ENCODE results near the gene GRAMD1B. TPM values are rescaled to one million over a fixed set of nuclear protein-coding genes. Genes with fewer than 3 reads are reported as not detected.

GRAMD1B gene
- total RNA-seq, 4 donors from 2014 or later: 0.30 to 1.5 (median 0.68) TPM

DNA sequence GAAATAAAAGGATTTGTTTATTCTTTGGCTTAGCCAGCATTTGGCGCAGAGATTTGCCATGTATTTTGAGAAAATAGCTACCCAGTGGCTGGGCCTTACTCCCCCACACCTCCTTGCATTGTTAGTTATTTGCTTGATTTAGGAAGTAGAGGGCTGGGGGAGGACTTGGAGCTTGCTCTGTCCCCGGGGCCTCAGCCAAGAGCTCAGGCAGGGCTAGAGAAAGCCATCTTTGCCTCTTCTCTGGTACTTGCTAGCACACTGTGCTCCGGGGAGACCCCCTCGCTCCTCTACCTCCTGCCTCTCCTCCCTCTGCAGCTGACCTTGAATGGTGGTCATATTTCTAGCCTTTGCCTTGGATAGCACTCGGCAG is 131.3 kb downstream of the GRAMD1B start:
- WGBS, 2 donors: 86 to 92% methylated on average over 5 of the region's 5 CpGs
- no peak overlapping the region for H3K4me3 ChIP-seq (ENCODE audit: low read depth, poor library complexity, severe bottlenecking)
- no peak for DNase-seq (ENCODE audit: low spot score in 2 of 2)
- intact Hi-C loops (cut with DNase I; ENCODE audit: low total_unique reads): no loop called here
- TF ChIP-seq, protein P1, sequence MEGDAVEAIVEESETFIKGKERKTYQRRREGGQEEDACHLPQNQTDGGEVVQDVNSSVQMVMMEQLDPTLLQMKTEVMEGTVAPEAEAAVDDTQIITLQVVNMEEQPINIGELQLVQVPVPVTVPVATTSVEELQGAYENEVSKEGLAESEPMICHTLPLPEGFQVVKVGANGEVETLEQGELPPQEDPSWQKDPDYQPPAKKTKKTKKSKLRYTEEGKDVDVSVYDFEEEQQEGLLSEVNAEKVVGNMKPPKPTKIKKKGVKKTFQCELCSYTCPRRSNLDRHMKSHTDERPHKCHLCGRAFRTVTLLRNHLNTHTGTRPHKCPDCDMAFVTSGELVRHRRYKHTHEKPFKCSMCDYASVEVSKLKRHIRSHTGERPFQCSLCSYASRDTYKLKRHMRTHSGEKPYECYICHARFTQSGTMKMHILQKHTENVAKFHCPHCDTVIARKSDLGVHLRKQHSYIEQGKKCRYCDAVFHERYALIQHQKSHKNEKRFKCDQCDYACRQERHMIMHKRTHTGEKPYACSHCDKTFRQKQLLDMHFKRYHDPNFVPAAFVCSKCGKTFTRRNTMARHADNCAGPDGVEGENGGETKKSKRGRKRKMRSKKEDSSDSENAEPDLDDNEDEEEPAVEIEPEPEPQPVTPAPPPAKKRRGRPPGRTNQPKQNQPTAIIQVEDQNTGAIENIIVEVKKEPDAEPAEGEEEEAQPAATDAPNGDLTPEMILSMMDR (IDR thresholded peaks at IDR 0.05): no peak
- no peak for TF ChIP-seq POLR2A (IDR thresholded peaks at IDR 0.05)

GRCh38 chr11:123562158-123562557 is 132.1 kb downstream of the GRAMD1B start:
- intact Hi-C loops (cut with DNase I; ENCODE audit: low total_unique reads): no loop called here
- 82 to 85% methylated on average over 7 of the region's 7 CpGs for WGBS, 2 donors
- DNase-seq (ENCODE audit: low spot score in 2 of 2): no peak
- H3K4me3 ChIP-seq (ENCODE audit: low read depth, poor library complexity, severe bottlenecking): no peak overlapping the region
- TF ChIP-seq, protein P1 (IDR thresholded peaks at IDR 0.05): no peak
- TF ChIP-seq POLR2A (IDR thresholded peaks at IDR 0.05): no peak

GRCh38 chr11:123562829-123563228 is 132.8 kb downstream of the GRAMD1B start:
- no peak overlapping the region for H3K4me3 ChIP-seq (ENCODE audit: low read depth, poor library complexity, severe bottlenecking)
- no peak for DNase-seq (ENCODE audit: low spot score in 2 of 2)
- 91 to 92% methylated on average over 8 of the region's 8 CpGs for WGBS, 2 donors
- intact Hi-C loops (cut with DNase I; ENCODE audit: low total_unique reads): no loop called here
- TF ChIP-seq, protein P1 (IDR thresholded peaks at IDR 0.05): no peak
- TF ChIP-seq POLR2A (IDR thresholded peaks at IDR 0.05): no peak

- TF ChIP-seq POLR2A (IDR thresholded peaks at IDR 0.05): no peak
- TF ChIP-seq, protein P1 (IDR thresholded peaks at IDR 0.05): no peak
- no peak for DNase-seq (ENCODE audit: low spot score in 2 of 2)
- intact Hi-C loops (cut with DNase I; ENCODE audit: low total_unique reads): no loop called here
- WGBS, 2 donors: 91 to 96% methylated on average over 3 of the region's 3 CpGs
- H3K4me3 ChIP-seq (ENCODE audit: low read depth, poor library complexity, severe bottlenecking): no peak overlapping the region
Observed at GRCh38 chr11:123564221-123564620, 134.2 kb downstream of the GRAMD1B start.

DNA sequence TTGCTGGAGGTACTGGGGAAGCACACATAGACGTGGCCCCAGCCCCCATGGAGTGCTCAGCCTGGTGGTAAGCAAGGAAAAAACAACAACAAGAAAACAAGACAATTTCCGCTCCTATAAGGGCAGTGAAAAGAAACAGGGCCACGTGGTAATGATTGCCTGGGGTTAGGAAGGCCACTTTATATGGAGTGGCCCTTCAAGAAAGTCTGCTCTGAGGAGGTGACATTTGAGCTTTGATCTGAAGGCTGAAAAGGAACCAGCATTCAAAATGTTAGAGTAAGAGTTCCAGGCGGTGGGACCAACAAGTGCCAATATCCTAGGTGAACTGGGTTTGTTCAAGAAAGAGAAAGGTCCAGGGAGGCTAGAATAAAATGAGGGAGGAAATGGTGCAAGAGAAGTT is 136.8 kb downstream of the GRAMD1B start:
- DNase-seq (ENCODE audit: low spot score in 2 of 2): no peak
- intact Hi-C loops (cut with DNase I; ENCODE audit: low total_unique reads): no loop called here
- WGBS, 2 donors: 74 to 75% methylated on average over 4 of the region's 4 CpGs
- H3K4me3 ChIP-seq (ENCODE audit: low read depth, poor library complexity, severe bottlenecking): no peak overlapping the region
- TF ChIP-seq, protein P1 (IDR thresholded peaks at IDR 0.05): no peak
- no peak for TF ChIP-seq POLR2A (IDR thresholded peaks at IDR 0.05)

GRCh38 chr11:123567466-123567865 is 137.4 kb downstream of the GRAMD1B start:
- 42 to 59% methylated on average over 1 of the region's 1 CpG for WGBS, 2 donors
- no peak for TF ChIP-seq POLR2A (IDR thresholded peaks at IDR 0.05)
- TF ChIP-seq, protein P1 (IDR thresholded peaks at IDR 0.05): no peak
- no peak for DNase-seq (ENCODE audit: low spot score in 2 of 2)
- intact Hi-C loops (cut with DNase I; ENCODE audit: low total_unique reads): no loop called here
- no peak overlapping the region for H3K4me3 ChIP-seq (ENCODE audit: low read depth, poor library complexity, severe bottlenecking)
